HEK293 (cell line): ENCODE data around the gene ITPA.

ENCODE experiments used
- AEBP2 ChIP-seq: fragments of 450-650 bp; formaldehyde crosslinking; IDR thresholded peaks from 2 replicates; pipeline ENCODE4 v1.5.1; 2016; ENCODE audit warnings: missing biosample characterization, missing genetic modification characterization, borderline replicate concordance
- ATF2 ChIP-seq: fragments of 450-650 bp; formaldehyde crosslinking; IDR thresholded peaks from 2 replicates; pipeline ENCODE4 v1.5.1; 2016; ENCODE audit warnings: missing biosample characterization, missing genetic modification characterization, low read depth
- HOXC10 ChIP-seq: sonication (generic); formaldehyde crosslinking; IDR thresholded peaks from 2 replicates; pipeline ENCODE4 v1.8.1; 2023; ENCODE audit warnings: mild to moderate bottlenecking, missing genetic modification reagents
- HOXD13 ChIP-seq: sonication (generic); formaldehyde crosslinking; IDR thresholded peaks from 2 replicates; pipeline ENCODE4 v1.8.0; 2022; ENCODE audit warnings: missing genetic modification reagents, borderline replicate concordance
- PRDM4 ChIP-seq: fragments of 450-650 bp; formaldehyde crosslinking; IDR thresholded peaks from 2 replicates; pipeline ENCODE4 v1.5.1; 2017; ENCODE audit warnings: missing biosample characterization, missing genetic modification characterization
- REPIN1 ChIP-seq: fragments of 450-650 bp; formaldehyde crosslinking; IDR thresholded peaks from 2 replicates; pipeline ENCODE4 v1.5.1; 2017; ENCODE audit warnings: missing biosample characterization, missing genetic modification characterization, low read depth
- WT1 ChIP-seq: fragments of 450-650 bp; formaldehyde crosslinking; IDR thresholded peaks from 2 replicates; pipeline ENCODE4 v1.5.1; 2016; ENCODE audit warnings: missing biosample characterization, missing genetic modification characterization
- ZBTB49 ChIP-seq: fragments of 450-650 bp; formaldehyde crosslinking; IDR thresholded peaks from 2 replicates; pipeline ENCODE4 v1.5.1; 2016; ENCODE audit warnings: missing biosample characterization, missing genetic modification characterization, low read depth
- ZNF157 ChIP-seq: fragments of 450-650 bp; formaldehyde crosslinking; IDR thresholded peaks from 2 replicates; pipeline ENCODE4 v1.5.1; 2016; ENCODE audit warnings: missing biosample characterization, missing genetic modification characterization
- ZNF169 ChIP-seq: fragments of 450-650 bp; formaldehyde crosslinking; IDR thresholded peaks from 2 replicates; pipeline ENCODE4 v1.5.1; 2016; ENCODE audit warnings: missing biosample characterization, missing genetic modification characterization
- ZNF18 ChIP-seq: fragments of 450-650 bp; formaldehyde crosslinking; IDR thresholded peaks from 2 replicates; pipeline ENCODE4 v1.5.1; 2016; ENCODE audit warnings: missing biosample characterization, missing genetic modification characterization
- ZNF202 ChIP-seq: fragments of 450-650 bp; formaldehyde crosslinking; IDR thresholded peaks from 2 replicates; pipeline ENCODE4 v1.5.1; 2016; ENCODE audit warnings: missing biosample characterization, missing genetic modification characterization, borderline replicate concordance
- ZNF214 ChIP-seq: fragments of 450-650 bp; formaldehyde crosslinking; IDR thresholded peaks from 2 replicates; pipeline ENCODE4 v1.5.1; 2017; ENCODE audit warnings: missing biosample characterization, mild to moderate bottlenecking, missing genetic modification characterization, borderline replicate concordance
- ZNF26 ChIP-seq: fragments of 450-650 bp; formaldehyde crosslinking; IDR thresholded peaks from 2 replicates; pipeline ENCODE4 v1.5.1; 2016; ENCODE audit warnings: missing biosample characterization, missing genetic modification characterization
- ZNF335 ChIP-seq: fragments of 450-650 bp; formaldehyde crosslinking; conservative IDR thresholded peaks from 2 replicates; pipeline ENCODE4 v1.5.1; 2016; ENCODE audit warnings: missing biosample characterization, missing genetic modification characterization
- ZNF560 ChIP-seq: fragments of 450-650 bp; formaldehyde crosslinking; IDR thresholded peaks from 2 replicates; pipeline ENCODE4 v1.5.1; 2017; ENCODE audit warnings: missing biosample characterization, missing genetic modification characterization, borderline replicate concordance
- ZNF660 ChIP-seq: fragments of 450-650 bp; IDR thresholded peaks from 2 replicates; pipeline ENCODE4 v1.5.1; 2018; ENCODE audit warnings: missing biosample characterization, mild to moderate bottlenecking, missing genetic modification characterization
- ZNF791 ChIP-seq: fragments of 450-650 bp; formaldehyde crosslinking; IDR thresholded peaks from 2 replicates; pipeline ENCODE4 v1.5.1; 2016; ENCODE audit warnings: missing biosample characterization, missing genetic modification characterization
- ZNF792 ChIP-seq: fragments of 450-650 bp; formaldehyde crosslinking; IDR thresholded peaks from 2 replicates; pipeline ENCODE4 v1.5.1; 2016; ENCODE audit warnings: missing biosample characterization, missing genetic modification characterization
- ZNF830 ChIP-seq: fragments of 450-650 bp; IDR thresholded peaks from 2 replicates; pipeline ENCODE4 v1.5.0; 2018; ENCODE audit warnings: missing biosample characterization, missing genetic modification characterization, low read depth, mild to moderate bottlenecking, moderate library complexity
- ZSCAN18 ChIP-seq: fragments of 450-650 bp; formaldehyde crosslinking; IDR thresholded peaks from 2 replicates; pipeline ENCODE4 v1.5.1; 2016; ENCODE audit warnings: missing biosample characterization, missing genetic modification characterization
- ZSCAN4 ChIP-seq: fragments of 450-650 bp; formaldehyde crosslinking; IDR thresholded peaks from 2 replicates; pipeline ENCODE4 v1.5.1; 2017; ENCODE audit warnings: missing biosample characterization, missing genetic modification characterization
- ZSCAN5A ChIP-seq: fragments of 450-650 bp; formaldehyde crosslinking; IDR thresholded peaks from 2 replicates; pipeline ENCODE4 v1.5.1; 2016; ENCODE audit warnings: missing biosample characterization, missing genetic modification characterization

ITPA gene

GRCh38 chr20:3239026-3239866 lies 29.9 kb downstream of the ITPA start, which contains the start of gene SLC4A11 (continued):
- TF ChIP-seq ZNF560 (no peak), ZNF791 (tag by site-specific recombination) (no peak), ZBTB49 (tag by site-specific recombination) (no peak), REPIN1 (no peak), ZNF202 (tag by site-specific recombination) (no peak), WT1 (tag by site-specific recombination) (no peak), ATF2 (tag by site-specific recombination) (no peak), ZSCAN18 (tag by site-specific recombination) (no peak), ZNF18 (no peak), HOXD13 (CRISPR knock-in tag) (no peak), ZNF792 (tag by site-specific recombination) (no peak), AEBP2 (no peak), ZNF157 (tag by site-specific recombination) (no peak), ZNF26 (tag by site-specific recombination) (no peak), ZNF830 (no peak), ZSCAN4 (no peak), ZSCAN5A (tag by site-specific recombination) (0 out of 2 replicates have a peak, but pooled peaks have one; percentile 49), ZNF660 (tag by site-specific recombination) (no peak), ZNF169 (tag by site-specific recombination) (no peak), HOXC10 (CRISPR knock-in tag) (no peak), PRDM4 (no peak), ZNF214 (tag by site-specific recombination) (no peak), ZNF335 (tag by site-specific recombination) (peak; percentile 86)
